HG02571 (cell line): ENCODE results near the gene ACOXL.

Source experiments
- ATAC-seq: cut with Tn5 transposase; IDR thresholded peaks from one replicate; pipeline ENCODE4 v1.9.1; 2021; ENCODE audit warnings: mild to moderate bottlenecking, moderate library complexity; ENCODE audit not compliant: unreplicated experiment

Gene ACOXL

GRCh38 chr2:111099402-111099801, 367.0 kb downstream of the ACOXL start:
- no peak for ATAC-seq

- ATAC-seq = peak; percentile 35
Measured at GRCh38 chr2:111100087-111100764, 367.9 kb downstream of the ACOXL start.

- ATAC-seq = peak; percentile 85
Measured at GRCh38 chr2:111100765-111101162, 368.4 kb downstream of the ACOXL start.

- ATAC-seq = no peak
Measured at GRCh38 chr2:111101592-111101991, 369.2 kb downstream of the ACOXL start.

GRCh38 chr2:111102216-111102615, 369.8 kb downstream of the ACOXL start:
- ATAC-seq = no peak

- ATAC-seq = no peak
Measured at GRCh38 chr2:111105926-111106325, 373.6 kb downstream of the ACOXL start.

- no peak for ATAC-seq
Measured at GRCh38 chr2:111106706-111107105, 374.3 kb downstream of the ACOXL start.

- no peak for ATAC-seq
Measured at GRCh38 chr2:111108745-111109271, 376.4 kb downstream of the ACOXL start.

GRCh38 chr2:111111101-111111755, 378.9 kb downstream of the ACOXL start:
- ATAC-seq = no peak

- no peak for ATAC-seq
Measured at GRCh38 chr2:111113838-111114237, 381.5 kb downstream of the ACOXL start.

- no peak for ATAC-seq
Measured at GRCh38 chr2:111116011-111116746, 383.8 kb downstream of the ACOXL start.

GRCh38 chr2:111116843-111117597, 384.6 kb downstream of the ACOXL start:
- no peak for ATAC-seq

- ATAC-seq = no peak
Measured at GRCh38 chr2:111117598-111118480, 385.5 kb downstream of the ACOXL start.

GRCh38 chr2:111118481-111118980, 386.2 kb downstream of the ACOXL start:
- no peak for ATAC-seq

- ATAC-seq = no peak
Measured at GRCh38 chr2:111118981-111119821, 386.8 kb downstream of the ACOXL start.

- peak; percentile 2 for ATAC-seq
Measured at GRCh38 chr2:111119822-111120252, 387.5 kb downstream of the ACOXL start.

GRCh38 chr2:111120253-111121027, 388.1 kb downstream of the ACOXL start, which contains the start of gene BCL2L11:
Gene BCL2L11 (plus strand): TSS chr2:111120914. CDS start chr2:111123746, 2,832 bp downstream.
- peak; percentile 43 for ATAC-seq
